ENCODE data around the gene SYS1. TPM values are rescaled to one million over a fixed set of nuclear protein-coding genes. Genes with fewer than 3 reads are reported as not detected.

Gene SYS1
- total RNA-seq, result 10 to 100 TPM; 21.3 to 45.5 TPM
- polyA plus RNA-seq, result 10 to 100 TPM; 24.9 to 57.5 TPM
- long read RNA-seq, donor 1, transcript SYS1-201 (4 exons, 2,862 nt), result major isoform, 18 of 18 reads
- long read RNA-seq, donor 1, partial matches to known transcripts, result 0 of 18 reads
- long read RNA-seq, donor 1, other reads (novel, unspliced or antisense), result 0 of 18 reads
- long read RNA-seq, donor 2, partial matches to known transcripts, result 0 of 2 reads
- long read RNA-seq, donor 2, other reads (novel, unspliced or antisense), result 0 of 2 reads
- long read RNA-seq, donor 3, transcript SYS1-201 (4 exons, 2,862 nt), result major isoform, 7 of 26 reads
- long read RNA-seq, donor 3, partial matches to known transcripts, result 16 of 26 reads
- long read RNA-seq, donor 3, other reads (novel, unspliced or antisense), result 0 of 26 reads
- long read RNA-seq, donor 4, transcript SYS1-201 (4 exons, 2,862 nt), result major isoform, 6 of 7 reads
- long read RNA-seq, donor 4, partial matches to known transcripts, result 0 of 7 reads
- long read RNA-seq, donor 4, other reads (novel, unspliced or antisense), result 0 of 7 reads
- long read RNA-seq, donor 5, transcript SYS1-201 (4 exons, 2,862 nt), result major isoform, 12 of 14 reads
- long read RNA-seq, donor 5, partial matches to known transcripts, result 0 of 14 reads
- long read RNA-seq, donor 5, other reads (novel, unspliced or antisense), result 0 of 14 reads

DNA sequence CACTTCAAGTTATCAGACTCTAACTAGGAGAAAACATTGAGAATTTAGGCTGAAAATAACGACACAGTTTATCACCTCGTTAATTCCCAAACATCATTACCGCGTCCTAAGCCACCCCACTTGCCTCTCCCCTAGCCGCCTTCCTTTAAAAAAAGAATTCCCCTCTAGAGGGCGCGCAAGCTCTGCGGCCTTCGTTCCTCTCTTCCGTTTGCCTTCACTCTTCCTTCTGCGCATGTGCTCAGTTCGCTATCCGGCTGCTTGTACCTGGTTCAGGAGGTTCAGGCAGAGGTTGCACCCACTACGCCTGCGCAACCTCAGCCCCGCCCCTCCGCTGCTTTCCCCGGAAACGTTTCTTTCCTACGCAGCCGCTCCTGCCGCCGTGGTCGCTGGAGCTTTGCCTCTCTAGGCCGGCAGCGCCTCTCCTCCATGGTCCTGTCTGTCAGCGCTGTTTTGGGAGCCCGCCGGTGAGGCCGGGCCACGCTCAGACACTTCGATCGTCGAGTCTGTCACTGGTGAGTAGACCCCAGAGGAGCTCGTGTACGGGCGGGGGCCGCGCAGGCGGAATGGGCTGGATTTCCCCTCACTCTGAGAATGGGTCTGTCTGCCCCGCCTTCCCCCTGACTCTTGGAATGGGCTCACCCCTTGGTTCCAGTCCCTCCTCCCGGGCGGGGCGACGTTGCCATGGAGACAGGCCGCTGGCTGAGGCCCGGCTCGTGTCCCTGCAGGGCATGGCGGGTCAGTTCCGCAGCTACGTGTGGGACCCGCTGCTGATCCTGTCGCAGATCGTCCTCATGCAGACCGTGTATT is at the start of gene SYS1:
Gene SYS1, plus strand, starts transcription at position 353 of the 807 bp plus-strand sequence. Its CDS starts 376 bp downstream, at position 729.
- Histone ChIP-seq H3K27me3 (ENCODE audit: control insufficient read depth in 3 of 3, insufficient read depth in 3 of 3, low read length in 2 of 3) (no peaks in the 10 kb centered on the region), H3K4me1 (ENCODE audit: control insufficient read depth in 5 of 5, insufficient read depth in 5 of 5, low read length in 5 of 5) (peaks cover 7 to 25% (median 22%) of the 10 kb centered on the region in 5 donors), H3K27ac (ENCODE audit: low read depth in 1 of 2, low read length in 1 of 2) (peak within 1 kb of the TSS; percentile 93 to 97), H3K9ac (ENCODE audit: insufficient read depth in 1 of 2, low read length in 2 of 2) (peak within 1 kb of the TSS; percentile 30 to 79), H3K9me3 (ENCODE audit: control insufficient read depth in 4 of 4, insufficient read depth in 3 of 4, low read length in 3 of 4) (no peaks in the 10 kb centered on the region), H3K36me3 (ENCODE audit: control insufficient read depth in 4 of 4, insufficient read depth in 4 of 4, low read length in 4 of 4) (peaks cover 0 to 21% (median 8%) of the 10 kb centered on the region in 4 donors), H3K4me3 (peak within 1 kb of the TSS; percentile 83)
- DNase-seq (peak; percentile 99), ATAC-seq (ENCODE audit: insufficient read depth, low FRiP score) (peak; percentile 89)
- TF ChIP-seq, protein P1, sequence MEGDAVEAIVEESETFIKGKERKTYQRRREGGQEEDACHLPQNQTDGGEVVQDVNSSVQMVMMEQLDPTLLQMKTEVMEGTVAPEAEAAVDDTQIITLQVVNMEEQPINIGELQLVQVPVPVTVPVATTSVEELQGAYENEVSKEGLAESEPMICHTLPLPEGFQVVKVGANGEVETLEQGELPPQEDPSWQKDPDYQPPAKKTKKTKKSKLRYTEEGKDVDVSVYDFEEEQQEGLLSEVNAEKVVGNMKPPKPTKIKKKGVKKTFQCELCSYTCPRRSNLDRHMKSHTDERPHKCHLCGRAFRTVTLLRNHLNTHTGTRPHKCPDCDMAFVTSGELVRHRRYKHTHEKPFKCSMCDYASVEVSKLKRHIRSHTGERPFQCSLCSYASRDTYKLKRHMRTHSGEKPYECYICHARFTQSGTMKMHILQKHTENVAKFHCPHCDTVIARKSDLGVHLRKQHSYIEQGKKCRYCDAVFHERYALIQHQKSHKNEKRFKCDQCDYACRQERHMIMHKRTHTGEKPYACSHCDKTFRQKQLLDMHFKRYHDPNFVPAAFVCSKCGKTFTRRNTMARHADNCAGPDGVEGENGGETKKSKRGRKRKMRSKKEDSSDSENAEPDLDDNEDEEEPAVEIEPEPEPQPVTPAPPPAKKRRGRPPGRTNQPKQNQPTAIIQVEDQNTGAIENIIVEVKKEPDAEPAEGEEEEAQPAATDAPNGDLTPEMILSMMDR (IDR thresholded peaks at IDR 0.05; ENCODE audit: control extremely low read depth, extremely low read depth), result peak; percentile 88
- 0 to 1% methylated on average over 55 of the region's 55 CpGs for WGBS, 2 donors

- H3K27ac ChIP-seq (ENCODE audit: low read depth in 1 of 2, low read length in 1 of 2), result no peak overlapping the region
- H3K9ac ChIP-seq (ENCODE audit: insufficient read depth in 1 of 2, low read length in 2 of 2), result no peak overlapping the region
- no peaks in the 10 kb centered on the region for H3K36me3 ChIP-seq (ENCODE audit: control insufficient read depth in 4 of 4, insufficient read depth in 4 of 4, low read length in 4 of 4)
- H3K4me3 ChIP-seq, result no peak overlapping the region
- whole genome bisulfite sequencing, 2 donors, result 86 to 92% methylated on average over 11 of the region's 11 CpGs
- H3K9me3 ChIP-seq (ENCODE audit: control insufficient read depth in 4 of 4, insufficient read depth in 3 of 4, low read length in 3 of 4), result no peaks in the 10 kb centered on the region
- no peaks in the 10 kb centered on the region for H3K4me1 ChIP-seq (ENCODE audit: control insufficient read depth in 5 of 5, insufficient read depth in 5 of 5, low read length in 5 of 5)
- TF ChIP-seq, protein P1 (IDR thresholded peaks at IDR 0.05; ENCODE audit: control extremely low read depth, extremely low read depth), result no peak
- no peak for ATAC-seq (ENCODE audit: insufficient read depth, low FRiP score)
- DNase-seq, result no peak
- H3K27me3 ChIP-seq (ENCODE audit: control insufficient read depth in 3 of 3, insufficient read depth in 3 of 3, low read length in 2 of 3), result peaks cover 0 to 47% (median 25%) of the 10 kb centered on the region in 3 donors
Observed at GRCh38 chr20:45313943-45314342, 49.0 kb upstream of the SYS1 start.

DNA sequence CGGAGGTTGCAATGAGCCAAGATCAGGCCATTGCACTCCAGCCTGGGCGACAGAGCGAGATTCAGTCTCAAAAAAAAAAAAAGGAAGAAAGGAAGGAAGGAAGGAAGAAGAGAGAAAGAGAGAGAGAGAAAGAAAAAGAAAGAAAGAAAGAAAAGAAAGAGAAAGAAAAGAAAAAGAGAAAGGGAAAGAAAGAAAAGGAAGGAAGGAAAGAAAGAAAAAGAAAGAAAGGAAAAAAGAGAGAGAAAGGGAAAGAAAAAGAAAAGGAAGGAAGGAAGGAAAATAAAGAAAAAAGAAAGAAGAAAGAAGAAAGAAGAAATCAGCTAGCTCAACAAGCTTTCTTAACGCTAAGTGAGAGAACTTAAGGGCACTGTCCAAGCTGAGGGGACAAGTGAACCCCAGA is 47.3 kb upstream of the SYS1 start:
- no peak overlapping the region for H3K27ac ChIP-seq (ENCODE audit: low read depth in 1 of 2, low read length in 1 of 2)
- DNase-seq (no peak), ATAC-seq (ENCODE audit: insufficient read depth, low FRiP score) (no peak)
- H3K9ac ChIP-seq (ENCODE audit: insufficient read depth in 1 of 2, low read length in 2 of 2), result no peak overlapping the region
- no peaks in the 10 kb centered on the region for H3K9me3 ChIP-seq (ENCODE audit: control insufficient read depth in 4 of 4, insufficient read depth in 3 of 4, low read length in 3 of 4)
- 91 to 92% methylated on average over 4 of the region's 4 CpGs for WGBS, 2 donors
- TF ChIP-seq, protein P1 (IDR thresholded peaks at IDR 0.05; ENCODE audit: control extremely low read depth, extremely low read depth), result no peak
- H3K27me3 ChIP-seq (ENCODE audit: control insufficient read depth in 3 of 3, insufficient read depth in 3 of 3, low read length in 2 of 3), result peaks cover 0 to 47% (median 25%) of the 10 kb centered on the region in 3 donors
- no peaks in the 10 kb centered on the region for H3K4me1 ChIP-seq (ENCODE audit: control insufficient read depth in 5 of 5, insufficient read depth in 5 of 5, low read length in 5 of 5)
- no peak overlapping the region for H3K4me3 ChIP-seq
- no peaks in the 10 kb centered on the region for H3K36me3 ChIP-seq (ENCODE audit: control insufficient read depth in 4 of 4, insufficient read depth in 4 of 4, low read length in 4 of 4)

All from lung (tissue), 16 donors.